KOPT-K1 (cell line): Measurements from ENCODE around the gene PALMD.

Source experiments
- H3K27ac ChIP-seq: fragments of 200-600 bp; sonication (generic); 2 replicates; pipeline ENCODE4 v1.5.1; 2016; ENCODE audit warnings: antibody characterized with exemption, mild to moderate bottlenecking, low read depth, low read length; ENCODE audit not compliant: poor library complexity, severe bottlenecking
- H3K36me3 ChIP-seq: fragments of 200-600 bp; sonication (generic); 2 replicates; pipeline ENCODE4 v1.5.1; 2017; ENCODE audit warnings: antibody characterized with exemption, mild to moderate bottlenecking, low read length, moderate library complexity; ENCODE audit not compliant: insufficient read depth
- H3K9me3 ChIP-seq: fragments of 200-600 bp; sonication (generic); 2 replicates; pipeline ENCODE4 v1.5.1; 2017; ENCODE audit warnings: antibody characterized with exemption, low read length, mild to moderate bottlenecking; ENCODE audit not compliant: insufficient read depth, poor library complexity, severe bottlenecking

PALMD gene

DNA sequence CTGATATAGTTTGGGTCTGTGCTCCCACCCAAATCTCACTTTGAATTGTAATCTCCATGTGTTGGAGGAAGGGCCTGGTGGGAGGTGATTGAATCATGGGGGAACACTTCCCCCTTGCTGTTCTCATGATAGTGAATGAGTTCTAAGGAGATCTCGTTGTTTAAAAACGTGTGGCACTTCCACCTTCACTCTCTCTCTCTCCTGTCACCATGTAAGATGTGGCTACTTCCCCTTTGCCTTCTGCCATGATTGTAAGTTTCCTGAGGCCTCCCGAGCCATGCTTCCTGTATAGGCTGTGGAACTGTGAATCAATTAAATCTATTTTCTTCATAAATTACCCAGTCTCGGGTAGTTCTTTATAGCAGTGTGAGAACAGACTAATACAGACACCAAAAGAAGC is 80.1 kb downstream of the PALMD start:
- no peaks in the 10 kb centered on the region for H3K9me3 ChIP-seq
- H3K36me3 ChIP-seq, result no peaks in the 10 kb centered on the region
- H3K27ac ChIP-seq, result no peak overlapping the region

GRCh38 chr1:99726407-99726806 is 80.5 kb downstream of the PALMD start:
- H3K27ac ChIP-seq, result no peak overlapping the region
- H3K36me3 ChIP-seq, result no peaks in the 10 kb centered on the region
- no peaks in the 10 kb centered on the region for H3K9me3 ChIP-seq

GRCh38 chr1:99726818-99727217 is 80.9 kb downstream of the PALMD start:
- H3K27ac ChIP-seq, result no peak overlapping the region
- H3K36me3 ChIP-seq, result no peaks in the 10 kb centered on the region
- no peaks in the 10 kb centered on the region for H3K9me3 ChIP-seq

GRCh38 chr1:99727575-99728185 is 81.8 kb downstream of the PALMD start:
- Histone ChIP-seq H3K36me3 (no peaks in the 10 kb centered on the region), H3K27ac (no peak overlapping the region), H3K9me3 (no peaks in the 10 kb centered on the region)

DNA sequence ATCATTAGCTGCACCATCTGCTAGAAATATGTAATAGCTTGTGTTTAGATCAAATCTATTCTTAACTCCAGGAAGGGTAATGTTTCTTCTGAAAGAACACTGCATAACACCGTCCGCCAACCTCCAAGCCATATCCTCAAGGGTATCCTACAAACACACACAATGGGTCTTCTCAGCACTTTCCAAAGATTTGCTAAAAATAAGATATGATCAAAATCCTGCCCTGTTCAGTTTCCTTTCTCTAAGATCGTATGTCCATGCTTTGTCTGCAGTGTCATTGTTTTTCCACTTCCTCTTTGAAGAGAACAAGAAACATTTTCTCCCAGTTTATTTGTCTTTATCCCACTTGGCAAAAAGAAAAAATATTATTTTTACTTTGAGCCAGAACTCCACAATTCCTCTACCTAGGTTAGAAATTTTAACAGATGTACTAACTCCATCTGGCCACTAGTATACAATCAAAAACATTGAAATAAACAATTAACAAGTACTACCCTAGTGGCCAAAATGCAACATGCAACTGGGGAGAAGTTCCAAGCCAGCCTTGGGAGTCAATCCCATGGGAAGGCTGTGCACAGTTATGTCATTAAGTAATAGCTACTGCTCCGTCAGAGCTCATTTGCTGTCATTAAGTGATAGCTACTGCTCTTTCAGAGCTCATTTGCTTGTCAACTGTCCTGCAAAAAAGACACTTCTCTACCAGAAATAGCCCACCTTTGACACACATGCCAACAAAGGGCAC is 82.8 kb downstream of the PALMD start:
- Histone ChIP-seq H3K36me3 (no peaks in the 10 kb centered on the region), H3K27ac (no peak overlapping the region), H3K9me3 (no peaks in the 10 kb centered on the region)

DNA sequence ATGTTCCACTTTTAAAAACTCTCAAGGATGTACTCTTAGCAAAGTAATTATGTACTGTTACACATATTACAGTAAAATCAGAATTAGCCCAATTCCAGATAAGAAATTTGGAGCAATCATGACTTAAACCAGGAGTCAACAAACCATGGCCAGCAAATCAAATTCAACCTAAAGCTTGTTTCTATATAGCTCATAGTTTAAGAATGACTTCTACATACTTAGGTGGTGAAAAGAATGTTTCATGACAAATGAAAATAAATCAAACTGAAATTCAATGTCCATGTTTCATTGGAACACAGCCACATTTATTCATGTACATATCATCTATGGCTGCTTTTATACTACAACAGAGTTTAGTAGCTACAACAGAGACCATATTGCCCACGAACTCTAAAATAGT is 85.5 kb downstream of the PALMD start:
- Histone ChIP-seq H3K36me3 (no peaks in the 10 kb centered on the region), H3K27ac (no peak overlapping the region), H3K9me3 (no peaks in the 10 kb centered on the region)

DNA sequence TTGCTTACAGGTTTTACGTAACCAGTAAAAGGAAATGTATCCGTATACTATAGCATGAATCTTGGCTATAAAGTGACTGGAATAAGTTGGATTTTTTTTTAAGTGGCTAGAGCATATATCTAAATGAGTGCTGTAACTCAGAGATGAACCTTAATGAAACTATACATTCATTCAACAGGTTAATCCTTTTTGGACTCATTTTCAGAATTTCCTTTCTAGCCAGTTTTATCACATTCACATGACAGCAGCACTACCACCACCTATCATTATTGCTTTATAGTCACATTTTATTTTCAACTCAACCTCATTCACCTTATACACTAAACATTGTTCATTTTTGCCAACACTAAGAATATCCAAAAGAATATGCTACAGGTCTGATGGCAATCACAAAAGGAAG is 89.9 kb downstream of the PALMD start:
- Histone ChIP-seq H3K36me3 (no peaks in the 10 kb centered on the region), H3K27ac (no peak overlapping the region)

DNA sequence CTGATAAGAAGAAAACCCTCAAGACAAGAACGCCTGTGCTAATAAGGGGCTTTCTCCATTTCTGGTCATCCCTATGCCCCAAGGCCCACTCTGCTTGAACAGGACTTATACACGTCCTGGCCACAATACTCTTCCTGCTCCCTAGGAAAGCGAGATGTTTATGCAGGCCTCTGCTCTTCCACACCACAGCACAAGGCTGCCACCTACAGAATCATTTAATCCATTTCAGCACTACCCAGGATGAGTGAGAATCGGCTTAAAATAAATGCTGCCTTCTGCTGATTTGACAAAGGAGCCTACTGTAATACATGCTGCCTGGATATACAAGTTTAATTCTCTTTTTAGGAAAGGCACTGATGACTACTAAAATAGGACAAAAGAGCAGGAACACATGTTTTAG is 91.1 kb downstream of the PALMD start:
- no peaks in the 10 kb centered on the region for H3K36me3 ChIP-seq
- no peaks in the 10 kb centered on the region for H3K9me3 ChIP-seq
- H3K27ac ChIP-seq, result no peak overlapping the region

More for the DNA sequence above, 89.9 kb downstream of the PALMD start:
- no peaks in the 10 kb centered on the region for H3K9me3 ChIP-seq

- H3K9me3 ChIP-seq, result no peaks in the 10 kb centered on the region
- H3K36me3 ChIP-seq, result no peaks in the 10 kb centered on the region
- no peak overlapping the region for H3K27ac ChIP-seq
Observed at GRCh38 chr1:99738858-99739465, 93.0 kb downstream of the PALMD start.

- no peaks in the 10 kb centered on the region for H3K9me3 ChIP-seq
- H3K27ac ChIP-seq, result no peak overlapping the region
Observed at GRCh38 chr1:99740141-99740540, 94.2 kb downstream of the PALMD start.

More at GRCh38 chr1:99740141-99740540, 94.2 kb downstream of the PALMD start:
- no peaks in the 10 kb centered on the region for H3K36me3 ChIP-seq
